Endothelial cell of umbilical vein (primary cell): ENCODE measurements around the gene USP17L26.
"Not testable (repeated sequence)": the region's sequence is repeated elsewhere in the genome, so short reads cannot be mapped to it uniquely, and the experiment has no call there.

Source experiments
- EZH2 ChIP-seq: IDR thresholded peaks from 2 replicates; pipeline ENCODE4 v1.6.1; 2012; ENCODE audit warnings: borderline replicate concordance, low read depth, mild to moderate bottlenecking, moderate library complexity, low read length, inconsistent platforms; ENCODE audit not compliant: severe bottlenecking
- POLR2A ChIP-seq: IDR thresholded peaks from 2 replicates; pipeline ENCODE4 v1.6.1; 2012; ENCODE audit warnings: low read depth, mild to moderate bottlenecking, control low read depth, low read length
- POLR2AphosphoS5 ChIP-seq: IDR thresholded peaks from 2 replicates; pipeline ENCODE4 v1.6.1; 2012; ENCODE audit warnings: low read depth, mild to moderate bottlenecking, control low read depth, low read length, moderate library complexity; ENCODE audit not compliant: insufficient read depth
- TF ChIP-seq, protein P1 (sequence below), 2 donors: IDR thresholded peaks; 1 replicate in 1 of 2; 2 replicates in 1 of 2; pipeline ENCODE4 v1.5.1; 2011; ENCODE audit warnings: low read length in 2 of 2, mild to moderate bottlenecking in 2 of 2, moderate library complexity in 2 of 2, control low read depth in 1 of 2, inconsistent platforms in 1 of 2, low read depth in 1 of 2; ENCODE audit not compliant: insufficient read depth in 1 of 2; ENCODE audit errors: extremely low read depth in 1 of 2
- TF ChIP-seq, protein P2 (sequence below): IDR thresholded peaks from 2 replicates; pipeline ENCODE4 v1.6.1; 2011; ENCODE audit not compliant: insufficient read depth, insufficient read length

DNA sequence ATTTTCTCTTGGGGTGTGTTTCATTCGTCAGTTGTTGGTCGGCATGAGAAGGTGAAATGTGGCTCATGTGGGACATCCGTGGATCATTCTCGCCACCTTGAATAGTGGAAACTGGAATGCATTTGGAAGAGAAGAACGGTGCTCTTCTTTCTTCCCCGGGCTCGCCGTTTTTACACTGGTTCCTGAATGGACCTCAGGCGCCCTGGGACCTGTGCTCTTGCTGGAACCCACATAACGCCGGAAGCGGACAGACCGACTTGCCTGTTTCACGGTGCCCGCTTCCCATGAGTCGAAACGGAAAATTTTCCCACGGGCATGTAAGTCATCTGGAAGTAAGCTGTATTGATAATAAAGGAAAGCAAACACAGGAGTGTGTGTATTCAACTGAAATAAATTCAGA is 16.4 kb downstream of the USP17L26 start:
- TF ChIP-seq, protein P1, sequence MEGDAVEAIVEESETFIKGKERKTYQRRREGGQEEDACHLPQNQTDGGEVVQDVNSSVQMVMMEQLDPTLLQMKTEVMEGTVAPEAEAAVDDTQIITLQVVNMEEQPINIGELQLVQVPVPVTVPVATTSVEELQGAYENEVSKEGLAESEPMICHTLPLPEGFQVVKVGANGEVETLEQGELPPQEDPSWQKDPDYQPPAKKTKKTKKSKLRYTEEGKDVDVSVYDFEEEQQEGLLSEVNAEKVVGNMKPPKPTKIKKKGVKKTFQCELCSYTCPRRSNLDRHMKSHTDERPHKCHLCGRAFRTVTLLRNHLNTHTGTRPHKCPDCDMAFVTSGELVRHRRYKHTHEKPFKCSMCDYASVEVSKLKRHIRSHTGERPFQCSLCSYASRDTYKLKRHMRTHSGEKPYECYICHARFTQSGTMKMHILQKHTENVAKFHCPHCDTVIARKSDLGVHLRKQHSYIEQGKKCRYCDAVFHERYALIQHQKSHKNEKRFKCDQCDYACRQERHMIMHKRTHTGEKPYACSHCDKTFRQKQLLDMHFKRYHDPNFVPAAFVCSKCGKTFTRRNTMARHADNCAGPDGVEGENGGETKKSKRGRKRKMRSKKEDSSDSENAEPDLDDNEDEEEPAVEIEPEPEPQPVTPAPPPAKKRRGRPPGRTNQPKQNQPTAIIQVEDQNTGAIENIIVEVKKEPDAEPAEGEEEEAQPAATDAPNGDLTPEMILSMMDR (IDR thresholded peaks at IDR 0.05; ENCODE audit: extremely low read depth in 1 of 2, insufficient read depth in 1 of 2, low read depth in 1 of 2, low read length in 2 of 2): not testable (repeated sequence)
- not testable (repeated sequence) for TF ChIP-seq EZH2, POLR2A, POLR2AphosphoS5
- TF ChIP-seq, protein P2, sequence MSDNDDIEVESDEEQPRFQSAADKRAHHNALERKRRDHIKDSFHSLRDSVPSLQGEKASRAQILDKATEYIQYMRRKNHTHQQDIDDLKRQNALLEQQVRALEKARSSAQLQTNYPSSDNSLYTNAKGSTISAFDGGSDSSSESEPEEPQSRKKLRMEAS: not testable (repeated sequence)
